Endothelial cell of umbilical vein (primary cell): Measurements from ENCODE around the gene CEP43.

Source experiments
- EZH2 ChIP-seq: IDR thresholded peaks from 2 replicates; pipeline ENCODE4 v1.6.1; 2012; ENCODE audit warnings: borderline replicate concordance, low read depth, mild to moderate bottlenecking, moderate library complexity, low read length, inconsistent platforms; ENCODE audit not compliant: severe bottlenecking
- GATA2 ChIP-seq: IDR thresholded peaks from 2 replicates; pipeline ENCODE4 v1.7.0; 2011; ENCODE audit warnings: low read depth, mild to moderate bottlenecking, moderate library complexity, mixed read lengths, low read length; ENCODE audit not compliant: insufficient read length, insufficient read depth
- TF ChIP-seq, protein P1 (sequence below), 2 donors: IDR thresholded peaks; 1 replicate in 1 of 2; 2 replicates in 1 of 2; pipeline ENCODE4 v1.5.1; 2011; ENCODE audit warnings: low read length in 2 of 2, mild to moderate bottlenecking in 2 of 2, moderate library complexity in 2 of 2, control low read depth in 1 of 2, inconsistent platforms in 1 of 2, low read depth in 1 of 2; ENCODE audit not compliant: insufficient read depth in 1 of 2; ENCODE audit errors: extremely low read depth in 1 of 2

DNA sequence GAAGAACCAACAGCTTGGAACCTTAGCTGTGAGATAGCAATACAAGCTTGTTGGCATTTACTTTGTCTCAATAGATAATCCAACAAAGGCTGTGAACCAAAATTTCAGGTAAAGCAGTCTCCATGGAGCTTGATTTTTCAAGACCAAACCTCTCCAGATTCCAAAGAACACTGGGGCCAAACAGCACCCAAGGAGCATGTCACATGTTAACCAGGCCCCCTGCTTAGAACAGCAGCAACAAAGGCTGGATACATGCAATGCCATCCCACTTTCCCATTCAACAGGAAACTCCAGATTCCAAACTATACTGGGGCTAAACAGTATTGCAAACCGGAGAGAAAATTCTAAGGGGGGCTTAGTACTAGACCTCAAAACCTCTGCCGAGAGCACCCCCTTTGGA is 27.1 kb upstream of the CEP43 start:
- TF ChIP-seq, protein P1, sequence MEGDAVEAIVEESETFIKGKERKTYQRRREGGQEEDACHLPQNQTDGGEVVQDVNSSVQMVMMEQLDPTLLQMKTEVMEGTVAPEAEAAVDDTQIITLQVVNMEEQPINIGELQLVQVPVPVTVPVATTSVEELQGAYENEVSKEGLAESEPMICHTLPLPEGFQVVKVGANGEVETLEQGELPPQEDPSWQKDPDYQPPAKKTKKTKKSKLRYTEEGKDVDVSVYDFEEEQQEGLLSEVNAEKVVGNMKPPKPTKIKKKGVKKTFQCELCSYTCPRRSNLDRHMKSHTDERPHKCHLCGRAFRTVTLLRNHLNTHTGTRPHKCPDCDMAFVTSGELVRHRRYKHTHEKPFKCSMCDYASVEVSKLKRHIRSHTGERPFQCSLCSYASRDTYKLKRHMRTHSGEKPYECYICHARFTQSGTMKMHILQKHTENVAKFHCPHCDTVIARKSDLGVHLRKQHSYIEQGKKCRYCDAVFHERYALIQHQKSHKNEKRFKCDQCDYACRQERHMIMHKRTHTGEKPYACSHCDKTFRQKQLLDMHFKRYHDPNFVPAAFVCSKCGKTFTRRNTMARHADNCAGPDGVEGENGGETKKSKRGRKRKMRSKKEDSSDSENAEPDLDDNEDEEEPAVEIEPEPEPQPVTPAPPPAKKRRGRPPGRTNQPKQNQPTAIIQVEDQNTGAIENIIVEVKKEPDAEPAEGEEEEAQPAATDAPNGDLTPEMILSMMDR (IDR thresholded peaks at IDR 0.05; ENCODE audit: extremely low read depth in 1 of 2, insufficient read depth in 1 of 2, low read depth in 1 of 2, low read length in 2 of 2), result no peak
- no peak for TF ChIP-seq EZH2
- TF ChIP-seq GATA2, result no peak
